22Rv1 (cell line): ENCODE results near the gene CACNG3.

Experiments used
- H3K27ac ChIP-seq: fragments of 450-650 bp; 2 replicates; pipeline ENCODE4 v1.5.1; 2017
- ZFX ChIP-seq: fragments of 450-650 bp; IDR thresholded peaks from 2 replicates; pipeline ENCODE4 v1.6.1; 2017; ENCODE audit warnings: antibody characterized with exemption, borderline replicate concordance
- TF ChIP-seq, protein P1 (sequence below): fragments of 450-650 bp; IDR thresholded peaks from 2 replicates; pipeline ENCODE4 v1.5.1; 2017; ENCODE audit warnings: mild to moderate bottlenecking

Gene CACNG3

GRCh38 chr16:24279982-24280515 is 23.9 kb downstream of the CACNG3 start:
- no peak for TF ChIP-seq ZFX
- TF ChIP-seq, protein P1, sequence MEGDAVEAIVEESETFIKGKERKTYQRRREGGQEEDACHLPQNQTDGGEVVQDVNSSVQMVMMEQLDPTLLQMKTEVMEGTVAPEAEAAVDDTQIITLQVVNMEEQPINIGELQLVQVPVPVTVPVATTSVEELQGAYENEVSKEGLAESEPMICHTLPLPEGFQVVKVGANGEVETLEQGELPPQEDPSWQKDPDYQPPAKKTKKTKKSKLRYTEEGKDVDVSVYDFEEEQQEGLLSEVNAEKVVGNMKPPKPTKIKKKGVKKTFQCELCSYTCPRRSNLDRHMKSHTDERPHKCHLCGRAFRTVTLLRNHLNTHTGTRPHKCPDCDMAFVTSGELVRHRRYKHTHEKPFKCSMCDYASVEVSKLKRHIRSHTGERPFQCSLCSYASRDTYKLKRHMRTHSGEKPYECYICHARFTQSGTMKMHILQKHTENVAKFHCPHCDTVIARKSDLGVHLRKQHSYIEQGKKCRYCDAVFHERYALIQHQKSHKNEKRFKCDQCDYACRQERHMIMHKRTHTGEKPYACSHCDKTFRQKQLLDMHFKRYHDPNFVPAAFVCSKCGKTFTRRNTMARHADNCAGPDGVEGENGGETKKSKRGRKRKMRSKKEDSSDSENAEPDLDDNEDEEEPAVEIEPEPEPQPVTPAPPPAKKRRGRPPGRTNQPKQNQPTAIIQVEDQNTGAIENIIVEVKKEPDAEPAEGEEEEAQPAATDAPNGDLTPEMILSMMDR, result no peak

DNA sequence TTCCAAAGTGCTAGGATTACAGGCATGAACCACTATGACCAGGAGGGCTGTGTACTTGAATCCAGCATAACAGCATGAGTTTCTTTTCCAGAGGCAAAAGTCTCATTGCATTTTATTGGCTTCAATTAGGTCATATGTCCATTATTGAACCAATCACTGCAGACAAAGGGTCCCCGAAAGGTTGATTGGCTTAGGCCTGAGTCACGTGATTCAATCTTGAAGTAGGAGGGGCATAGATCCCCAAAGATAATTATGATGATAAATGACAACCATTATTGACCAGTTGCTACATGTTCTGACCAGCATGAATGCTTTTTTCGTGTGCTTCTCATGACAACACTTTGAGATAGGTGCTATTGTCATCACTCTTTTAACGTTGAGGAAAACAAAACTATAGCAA is 25.3 kb downstream of the CACNG3 start:
- no peak overlapping the region for H3K27ac ChIP-seq

More at GRCh38 chr16:24279982-24280515, 23.9 kb downstream of the CACNG3 start:
- no peak overlapping the region for H3K27ac ChIP-seq

DNA sequence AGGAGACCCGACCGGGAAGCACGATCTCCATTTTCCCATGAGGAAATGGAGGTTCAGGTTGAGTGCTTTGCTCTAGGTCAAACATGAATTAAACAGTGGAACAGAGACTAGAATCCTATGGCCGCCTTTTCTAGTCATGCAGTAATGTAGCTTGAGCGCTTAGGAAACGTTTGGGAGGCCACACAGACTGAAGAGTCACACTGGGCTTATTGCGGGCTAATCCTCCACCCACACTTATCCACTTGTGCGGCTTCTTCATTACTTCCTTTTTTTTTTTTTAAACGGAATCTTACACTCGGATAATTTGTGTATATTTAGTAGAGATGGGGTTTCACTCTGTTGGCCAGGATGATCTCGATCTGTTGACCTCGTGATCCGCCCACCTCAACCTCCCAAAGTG is 26.0 kb downstream of the CACNG3 start:
- TF ChIP-seq ZFX, result no peak
- TF ChIP-seq, protein P1, result no peak
- H3K27ac ChIP-seq, result no peak overlapping the region

More for the DNA sequence above, 25.3 kb downstream of the CACNG3 start:
- TF ChIP-seq, protein P1, result no peak
- no peak for TF ChIP-seq ZFX

- H3K27ac ChIP-seq, result no peak overlapping the region
- TF ChIP-seq, protein P1, result no peak
- no peak for TF ChIP-seq ZFX
Measured at GRCh38 chr16:24286741-24287405, 30.7 kb downstream of the CACNG3 start.

DNA sequence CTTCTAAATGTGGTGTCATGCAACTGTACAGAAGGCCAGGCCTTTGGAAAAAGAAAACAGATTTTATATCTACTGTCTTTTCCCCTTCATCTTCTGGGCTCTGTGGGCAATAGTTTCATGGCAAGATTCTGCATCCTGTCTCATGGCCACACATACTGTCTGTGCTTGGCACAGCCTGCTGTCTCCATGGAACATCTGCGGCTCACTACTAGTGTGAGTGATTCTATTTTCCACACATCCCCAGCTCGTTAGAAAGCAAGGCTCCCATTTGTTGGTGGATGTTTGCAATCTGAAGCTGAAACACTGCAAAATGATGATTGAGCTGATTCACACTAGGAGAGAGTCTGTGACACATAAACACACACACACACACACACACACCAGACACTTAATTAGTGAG is 32.4 kb downstream of the CACNG3 start:
- no peak for TF ChIP-seq ZFX
- TF ChIP-seq, protein P1, result no peak

GRCh38 chr16:24289166-24289700 is 33.1 kb downstream of the CACNG3 start:
- H3K27ac ChIP-seq, result no peak overlapping the region
- TF ChIP-seq ZFX, result no peak
- TF ChIP-seq, protein P1, result no peak

More for the DNA sequence above, 32.4 kb downstream of the CACNG3 start:
- no peak overlapping the region for H3K27ac ChIP-seq

DNA sequence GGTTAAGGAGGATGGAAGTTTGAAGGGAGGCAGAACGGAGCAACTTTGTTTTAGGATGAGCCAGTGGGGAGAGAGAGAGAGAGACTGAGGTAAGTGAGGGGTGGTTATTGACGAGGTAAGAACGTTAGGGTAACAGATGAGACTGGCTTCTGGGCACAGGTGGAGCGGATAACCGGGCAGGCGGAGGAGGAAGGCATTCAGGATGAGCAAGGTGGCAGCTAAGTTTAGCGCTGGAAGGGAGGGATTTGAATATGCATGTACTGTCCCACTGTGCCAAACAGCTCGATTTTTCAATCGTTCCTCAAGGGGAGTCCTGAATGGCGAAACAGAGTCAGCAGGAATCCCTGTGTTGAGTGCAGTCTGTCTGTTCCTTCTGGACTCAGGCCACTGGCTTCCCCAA is 35.8 kb downstream of the CACNG3 start:
- no peak overlapping the region for H3K27ac ChIP-seq
- TF ChIP-seq ZFX, result no peak
- TF ChIP-seq, protein P1, result no peak
